Activated CD4-positive, alpha-beta memory T cell treated with anti-CD3 and anti-CD28 coated beads for 36 hours (primary cell): Measurements from ENCODE around the gene LYSMD2. TPM values are rescaled to one million over a fixed set of nuclear protein-coding genes. Genes with fewer than 3 reads are reported as not detected.
A peak's percentile ranks its signal among the peaks of the same experiment; 100 is the strongest.

Experiments
- CTCF ChIA-PET: fragments of 350-600 bp; sonication (Branson Sonifier 250); formaldehyde crosslinking; loops from one replicate; lab custom pipeline; 2021; ENCODE audit warnings: antibody characterized with exemption, inconsistent platforms; lab: Charles Lee
- POLR2A ChIA-PET: fragments of 350-600 bp; sonication (Branson Sonifier 250); formaldehyde crosslinking; loops from one replicate; lab custom pipeline; 2021; ENCODE audit warnings: antibody characterized with exemption; lab: Charles Lee
- DNase-seq: peaks from one replicate; pipeline ENCODE4 v3.0.0-alpha.2; 2020
- H3K27ac Mint-ChIP-seq: one replicate; pipeline ENCODE4 v1.8.0; 2021; ENCODE audit warnings: mixed read lengths
- H3K27me3 Mint-ChIP-seq: one replicate; pipeline ENCODE4 v1.8.0; 2021; ENCODE audit warnings: mixed read lengths
- H3K36me3 Mint-ChIP-seq: one replicate; pipeline ENCODE4 v1.8.0; 2021; ENCODE audit warnings: mixed read lengths
- H3K4me1 Mint-ChIP-seq: one replicate; pipeline ENCODE4 v1.8.0; 2021; ENCODE audit warnings: low read depth, mixed read lengths
- H3K4me3 Mint-ChIP-seq: one replicate; pipeline ENCODE4 v1.8.0; 2021; ENCODE audit warnings: mild to moderate bottlenecking, mixed read lengths
- H3K9me3 Mint-ChIP-seq: one replicate; pipeline ENCODE4 v1.8.0; 2021; ENCODE audit warnings: mixed read lengths
- intact Hi-C: fragments of 100-400 bp; cut with micrococcal nuclease; formaldehyde crosslinking; loops from one replicate; pipeline ENCODE4 v1.15.1; 2023
- total RNA-seq, 2 experiments: library from RNA; stranded (reverse); gene quantifications; one replicate each; pipeline ENCODE4 v1.2.3, GENCODE V29; 2021

The LYSMD2 gene
- total RNA-seq, 2 experiments from 2014 or later: 18.1 to 18.6 TPM

- CTCF ChIA-PET: interaction anchor here (2.0 kb wide), 1 partner anchor 121 kb away, joined by 7 read pairs; no protein-coding TSS in a partner anchor
These were observed 33.4 kb upstream of the LYSMD2 start for GRCh38 chr15:51770902-51771301.

GRCh38 chr15:51768018-51768417 lies 30.6 kb upstream of the LYSMD2 start:
- no peaks in the 10 kb centered on the region for H3K27me3 Mint-ChIP-seq
- POLR2A ChIA-PET: no interaction called here
- peaks cover 11% of the 10 kb centered on the region for H3K36me3 Mint-ChIP-seq
- intact Hi-C loops: no loop called here
- H3K9me3 Mint-ChIP-seq: no peaks in the 10 kb centered on the region
- CTCF ChIA-PET: interaction anchor here (0.7 to 1.5 kb wide), 5 partner anchors 9 to 132 kb away, joined by 3 to 17 read pairs (median 5); no protein-coding TSS in a partner anchor
- no peak overlapping the region for H3K4me3 Mint-ChIP-seq
- no peak for DNase-seq
- no peak overlapping the region for H3K27ac Mint-ChIP-seq
- H3K4me1 Mint-ChIP-seq: peaks cover 7% of the 10 kb centered on the region

More at GRCh38 chr15:51770902-51771301, 33.4 kb upstream of the LYSMD2 start:
- DNase-seq: no peak
- Mint-ChIP-seq H3K36me3 (peaks cover 11% of the 10 kb centered on the region), H3K4me3 (no peak overlapping the region), H3K4me1 (peaks cover 8% of the 10 kb centered on the region), H3K27ac (no peak overlapping the region), H3K27me3 (no peaks in the 10 kb centered on the region), H3K9me3 (no peaks in the 10 kb centered on the region)
- intact Hi-C loops: no loop called here
- POLR2A ChIA-PET: no interaction called here

- intact Hi-C loops: no loop called here
- ChIA-PET CTCF (interaction anchor here (0.8 to 3.2 kb wide), 2 partner anchors 10 to 117 kb away, joined by 3 to 27 read pairs; no protein-coding TSS in a partner anchor), POLR2A (interaction anchor here (1.0 kb wide), 1 partner anchor 29 kb away, joined by 3 read pairs; the partner anchor contains the start of gene LYSMD2)
- no peaks in the 10 kb centered on the region for H3K9me3 Mint-ChIP-seq
- DNase-seq: no peak
- no peak overlapping the region for H3K4me3 Mint-ChIP-seq
- H3K36me3 Mint-ChIP-seq: peaks cover 11% of the 10 kb centered on the region
- no peak overlapping the region for H3K27ac Mint-ChIP-seq
- peaks cover 7% of the 10 kb centered on the region for H3K4me1 Mint-ChIP-seq
- H3K27me3 Mint-ChIP-seq: no peaks in the 10 kb centered on the region
These were observed 28.9 kb upstream of the LYSMD2 start for GRCh38 chr15:51766341-51766740.

GRCh38 chr15:51765751-51766150 lies 28.3 kb upstream of the LYSMD2 start:
- Mint-ChIP-seq H3K27me3 (no peaks in the 10 kb centered on the region), H3K9me3 (no peaks in the 10 kb centered on the region), H3K36me3 (peaks cover 11% of the 10 kb centered on the region), H3K27ac (no peak overlapping the region), H3K4me3 (no peak overlapping the region), H3K4me1 (peaks cover 7% of the 10 kb centered on the region)
- no peak for DNase-seq
- CTCF ChIA-PET: interaction anchor here (1.8 to 3.2 kb wide), 2 partner anchors 10 to 13 kb away, joined by 4 to 27 read pairs; no protein-coding TSS in a partner anchor
- POLR2A ChIA-PET: interaction anchor here (1.0 kb wide), 1 partner anchor 28 kb away, joined by 3 read pairs; the partner anchor contains the start of gene LYSMD2
- intact Hi-C loops: no loop called here

GRCh38 chr15:51760805-51761204 lies 23.4 kb upstream of the LYSMD2 start:
- Mint-ChIP-seq H3K4me3 (no peak overlapping the region), H3K27ac (no peak overlapping the region), H3K27me3 (no peaks in the 10 kb centered on the region), H3K4me1 (no peaks in the 10 kb centered on the region), H3K9me3 (no peaks in the 10 kb centered on the region), H3K36me3 (no peaks in the 10 kb centered on the region)
- DNase-seq: no peak
- intact Hi-C loops: no loop called here
- CTCF ChIA-PET: interaction anchor here (0.7 to 2.9 kb wide), 3 partner anchors 16 to 111 kb away, joined by 4 to 15 read pairs (median 11); no protein-coding TSS in a partner anchor
- POLR2A ChIA-PET: no interaction called here

DNA sequence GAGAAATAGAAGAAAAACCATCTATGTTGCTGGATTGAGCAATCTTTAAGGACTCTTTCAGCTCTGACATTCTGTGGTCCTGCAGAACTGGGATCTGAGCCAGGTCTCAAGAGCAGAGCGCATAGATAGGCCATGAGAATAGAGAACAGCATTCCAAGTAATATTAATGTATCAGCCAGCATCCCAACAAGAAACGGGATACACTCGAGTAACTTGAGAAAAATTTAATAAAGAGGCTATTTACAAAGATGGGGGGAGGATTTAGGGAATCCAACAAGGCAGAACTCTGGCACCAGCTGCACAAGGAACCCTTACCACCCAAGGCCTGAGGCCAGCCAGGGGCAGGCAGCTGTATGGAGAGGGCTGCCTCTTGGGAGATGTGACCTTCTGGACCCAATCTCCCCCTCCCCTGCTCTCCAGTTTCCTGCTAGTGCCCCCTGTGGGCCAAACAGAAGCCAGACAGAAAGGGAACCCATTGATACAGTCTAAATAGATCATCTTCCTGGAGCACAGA lies 22.2 kb upstream of the LYSMD2 start:
- peak; percentile 31 for DNase-seq

GRCh38 chr15:51758645-51759044 lies 21.2 kb upstream of the LYSMD2 start:
- DNase-seq: no peak
- H3K4me3 Mint-ChIP-seq: no peak overlapping the region
- CTCF ChIA-PET: interaction anchor here (0.9 to 5.1 kb wide), 3 partner anchors 10 to 109 kb away, joined by 3 to 36 read pairs (median 11); no protein-coding TSS in a partner anchor
- peaks cover 6% of the 10 kb centered on the region for H3K4me1 Mint-ChIP-seq
- H3K27ac Mint-ChIP-seq: no peak overlapping the region
- no peaks in the 10 kb centered on the region for H3K27me3 Mint-ChIP-seq
- POLR2A ChIA-PET: no interaction called here
- H3K9me3 Mint-ChIP-seq: no peaks in the 10 kb centered on the region
- H3K36me3 Mint-ChIP-seq: no peaks in the 10 kb centered on the region
- intact Hi-C loops: no loop called here

More for the DNA sequence above, 22.2 kb upstream of the LYSMD2 start:
- Mint-ChIP-seq H3K27me3 (no peaks in the 10 kb centered on the region), H3K9me3 (no peaks in the 10 kb centered on the region), H3K36me3 (no peaks in the 10 kb centered on the region), H3K4me3 (no peak overlapping the region), H3K27ac (no peak overlapping the region), H3K4me1 (peaks cover 2% of the 10 kb centered on the region)
- ChIA-PET CTCF (interaction anchor here (0.9 to 2.9 kb wide), 3 partner anchors 10 to 110 kb away, joined by 3 to 11 read pairs (median 5); partner anchors contain the start of gene LYSMD2), POLR2A (no interaction called here)
- intact Hi-C loops: no loop called here

GRCh38 chr15:51757450-51757849 lies 20.0 kb upstream of the LYSMD2 start:
- no peak overlapping the region for H3K4me3 Mint-ChIP-seq
- no peaks in the 10 kb centered on the region for H3K9me3 Mint-ChIP-seq
- ChIA-PET CTCF (interaction anchor here (0.8 to 5.1 kb wide), 3 partner anchors 18 to 109 kb away, joined by 3 to 36 read pairs (median 12); no protein-coding TSS in a partner anchor), POLR2A (no interaction called here)
- peaks cover 10% of the 10 kb centered on the region for H3K4me1 Mint-ChIP-seq
- H3K36me3 Mint-ChIP-seq: no peaks in the 10 kb centered on the region
- no peak overlapping the region for H3K27ac Mint-ChIP-seq
- H3K27me3 Mint-ChIP-seq: no peaks in the 10 kb centered on the region
- DNase-seq: no peak
- intact Hi-C loops: no loop called here

DNA sequence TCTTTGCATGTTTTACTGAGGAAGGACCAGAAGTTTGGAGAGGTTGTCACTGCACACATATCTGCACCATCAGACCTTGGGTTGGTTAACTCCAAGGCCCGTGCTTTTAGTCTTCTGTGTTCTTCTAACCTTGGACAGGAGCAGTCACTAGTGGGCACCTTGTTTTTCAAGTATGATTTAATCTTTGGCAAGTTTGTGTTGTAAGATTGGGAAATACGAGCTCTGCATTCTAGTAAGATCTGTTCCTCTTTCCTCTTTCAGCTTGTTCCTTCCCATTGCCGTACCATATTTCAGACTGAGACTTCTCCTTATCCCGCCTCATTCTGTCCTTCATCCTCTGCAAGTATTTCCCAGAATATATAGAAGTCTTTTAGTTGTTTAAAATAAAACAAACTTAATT lies 19.0 kb upstream of the LYSMD2 start:
- intact Hi-C loops: no loop called here
- Mint-ChIP-seq H3K4me1 (peaks cover 13% of the 10 kb centered on the region), H3K9me3 (no peaks in the 10 kb centered on the region), H3K36me3 (no peaks in the 10 kb centered on the region), H3K27ac (no peak overlapping the region), H3K27me3 (no peaks in the 10 kb centered on the region), H3K4me3 (no peak overlapping the region)
- ChIA-PET CTCF (interaction anchor here (2.3 to 5.1 kb wide), 2 partner anchors 19 to 106 kb away, joined by 12 to 36 read pairs; no protein-coding TSS in a partner anchor), POLR2A (no interaction called here)
- no peak for DNase-seq

DNA sequence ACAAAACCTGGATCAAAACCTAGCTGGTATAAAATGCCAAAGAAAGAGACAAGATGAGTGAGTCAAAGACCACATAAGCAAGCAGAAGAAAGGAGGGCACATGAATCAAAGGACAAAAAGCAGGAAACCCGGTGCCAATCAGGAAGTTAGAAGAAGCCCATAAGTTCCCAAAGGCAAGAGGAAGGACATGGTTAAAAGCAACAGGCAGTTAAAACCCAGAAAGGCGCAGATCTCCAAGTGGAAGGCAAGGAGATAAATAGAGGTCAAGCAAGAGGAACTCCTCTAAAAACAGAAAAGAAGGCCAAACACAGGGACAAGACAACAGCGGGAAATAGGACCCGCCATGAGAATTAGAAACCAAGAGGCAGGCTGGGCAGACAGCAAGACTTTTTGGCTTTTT lies 18.3 kb upstream of the LYSMD2 start:
- CTCF ChIA-PET: interaction anchor here (1.0 to 5.1 kb wide), 2 partner anchors 20 to 106 kb away, joined by 3 to 36 read pairs; no protein-coding TSS in a partner anchor
- H3K4me3 Mint-ChIP-seq: no peak overlapping the region
- no peaks in the 10 kb centered on the region for H3K36me3 Mint-ChIP-seq
- POLR2A ChIA-PET: no interaction called here
- peaks cover 16% of the 10 kb centered on the region for H3K4me1 Mint-ChIP-seq
- no peak overlapping the region for H3K27ac Mint-ChIP-seq
- intact Hi-C loops: no loop called here
- no peaks in the 10 kb centered on the region for H3K9me3 Mint-ChIP-seq
- no peak for DNase-seq
- no peaks in the 10 kb centered on the region for H3K27me3 Mint-ChIP-seq

DNA sequence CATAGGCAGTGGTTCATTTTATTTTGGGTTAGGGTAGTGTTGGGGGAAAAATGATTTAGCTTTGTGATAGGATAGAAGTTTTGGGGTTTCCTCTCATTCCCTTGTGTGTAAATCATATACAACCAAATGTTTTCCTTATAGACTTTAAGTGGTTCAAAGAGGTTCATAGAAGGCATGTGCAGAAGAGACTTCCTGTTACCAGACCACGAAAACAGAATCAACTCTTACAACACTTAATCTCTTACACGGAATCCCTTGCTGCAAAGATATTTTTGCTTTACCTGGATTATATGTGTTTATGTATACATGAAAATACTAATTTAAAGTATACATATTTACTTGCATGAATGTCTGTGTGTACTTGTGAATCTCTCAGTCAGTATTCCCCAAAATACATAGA lies 16.8 kb upstream of the LYSMD2 start:
- ChIA-PET CTCF (interaction anchor here (5.1 kb wide), 1 partner anchor 21 kb away, joined by 36 read pairs; no protein-coding TSS in a partner anchor), POLR2A (interaction anchor here (1.8 kb wide), 1 partner anchor 18 kb away, joined by 5 read pairs; no protein-coding TSS in a partner anchor)
- intact Hi-C loops: no loop called here
- no peak for DNase-seq
- Mint-ChIP-seq H3K36me3 (no peaks in the 10 kb centered on the region), H3K27me3 (no peaks in the 10 kb centered on the region), H3K27ac (no peak overlapping the region), H3K4me1 (peaks cover 16% of the 10 kb centered on the region), H3K4me3 (no peak overlapping the region), H3K9me3 (no peaks in the 10 kb centered on the region)

DNA sequence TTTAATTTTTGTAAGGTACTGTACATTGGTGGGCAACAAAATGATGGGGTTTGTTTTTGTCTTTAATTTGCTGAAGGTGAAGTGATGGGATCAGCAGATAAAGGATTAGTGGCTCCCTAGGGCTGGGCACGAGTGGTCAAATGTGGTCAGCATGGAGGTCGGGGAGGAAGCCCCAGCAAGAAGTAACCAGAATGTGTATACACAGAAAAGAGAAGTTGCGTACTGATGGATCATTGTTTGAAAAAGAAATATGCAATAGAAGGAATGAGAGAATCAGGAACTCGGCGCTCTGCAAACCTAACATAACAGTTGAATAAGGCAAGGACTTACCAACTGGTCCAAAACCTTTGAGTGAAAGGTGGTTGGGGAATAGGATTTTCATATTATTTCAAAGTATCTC lies 15.4 kb upstream of the LYSMD2 start:
- Mint-ChIP-seq H3K4me1 (peaks cover 16% of the 10 kb centered on the region), H3K9me3 (no peaks in the 10 kb centered on the region), H3K36me3 (no peaks in the 10 kb centered on the region), H3K4me3 (peak overlapping the region; percentile 24), H3K27me3 (no peaks in the 10 kb centered on the region), H3K27ac (no peak overlapping the region)
- ChIA-PET CTCF (interaction anchor here (0.6 to 1.7 kb wide), 3 partner anchors 16 to 323 kb away, joined by 4 to 9 read pairs (median 5); partner anchors contain the start of gene LYSMD2), POLR2A (interaction anchor here (1.3 kb wide), 1 partner anchor 16 kb away, joined by 7 read pairs; the partner anchor contains the start of gene LYSMD2)
- DNase-seq: no peak
- intact Hi-C loops: no loop called here
